ENCODE data around the gene PCDH12.

- no peak for TF ChIP-seq CTCF (IDR thresholded peaks at IDR 0.05)
- TF ChIP-seq POLR2A (IDR thresholded peaks at IDR 0.05) = no peak
- TF ChIP-seq EP300 (IDR thresholded peaks at IDR 0.05) = no peak
Measured at GRCh38 chr5:141908796-141909195, 49.2 kb downstream of the PCDH12 start.
